DOHH2 (cell line): ENCODE data around the gene SUPT6H.

ENCODE experiments used
- EZH2phosphoT487 ChIP-seq: fragments of 200-600 bp; sonication (generic); IDR thresholded peaks from 2 replicates; pipeline ENCODE4 v1.6.1; 2017; ENCODE audit warnings: borderline replicate concordance, mild to moderate bottlenecking, antibody characterized with exemption, low read length, moderate library complexity, mixed read lengths
- TF ChIP-seq, protein P1 (sequence below): fragments of 200-600 bp; sonication (generic); IDR thresholded peaks from one replicate; pipeline ENCODE4 v1.5.1; 2014; ENCODE audit warnings: antibody characterized with exemption, mild to moderate bottlenecking, low read depth, low read length; ENCODE audit not compliant: poor library complexity, severe bottlenecking

DNA sequence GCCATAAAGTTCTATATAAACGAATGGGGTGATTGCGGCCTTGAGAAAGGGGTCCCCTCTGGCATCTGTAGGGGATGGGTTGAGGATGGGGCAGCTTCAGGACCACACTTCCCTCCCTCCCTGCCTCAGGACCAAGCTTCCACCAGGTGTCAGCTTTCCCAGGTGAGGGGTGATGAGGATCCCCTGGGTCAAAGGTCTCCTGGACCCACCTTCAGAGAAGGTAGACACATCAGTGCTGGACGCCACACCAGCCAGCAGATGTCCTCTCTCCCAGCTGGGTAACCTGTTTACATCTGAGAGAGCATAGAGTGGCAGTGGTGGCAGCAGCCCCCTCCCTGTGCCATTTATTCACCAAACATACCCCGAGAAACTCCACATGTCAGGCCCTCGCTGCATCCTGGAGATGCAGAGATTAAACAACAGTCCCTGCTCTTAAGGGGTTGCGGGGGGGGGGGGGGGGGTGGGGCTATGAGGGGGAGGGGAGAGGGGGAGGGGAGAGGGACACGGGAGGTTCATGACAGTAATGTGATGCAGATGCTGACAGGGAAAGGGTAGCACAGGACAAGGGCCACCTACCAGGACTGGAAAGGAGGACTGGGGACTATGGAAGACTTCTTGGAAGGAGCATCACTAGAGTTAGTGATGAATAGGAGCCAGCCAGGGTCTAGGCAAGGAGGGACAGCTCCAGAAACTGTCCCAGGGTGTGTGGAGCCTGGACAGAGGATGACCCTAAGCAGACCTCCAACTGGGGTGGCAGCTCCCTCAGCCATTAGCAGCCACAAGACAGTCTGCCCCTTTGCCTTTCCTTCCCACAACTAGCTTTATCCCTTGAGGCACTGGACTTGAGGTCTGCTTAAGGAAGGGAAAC lies 44.7 kb downstream of the SUPT6H start:
- TF ChIP-seq, protein P1, sequence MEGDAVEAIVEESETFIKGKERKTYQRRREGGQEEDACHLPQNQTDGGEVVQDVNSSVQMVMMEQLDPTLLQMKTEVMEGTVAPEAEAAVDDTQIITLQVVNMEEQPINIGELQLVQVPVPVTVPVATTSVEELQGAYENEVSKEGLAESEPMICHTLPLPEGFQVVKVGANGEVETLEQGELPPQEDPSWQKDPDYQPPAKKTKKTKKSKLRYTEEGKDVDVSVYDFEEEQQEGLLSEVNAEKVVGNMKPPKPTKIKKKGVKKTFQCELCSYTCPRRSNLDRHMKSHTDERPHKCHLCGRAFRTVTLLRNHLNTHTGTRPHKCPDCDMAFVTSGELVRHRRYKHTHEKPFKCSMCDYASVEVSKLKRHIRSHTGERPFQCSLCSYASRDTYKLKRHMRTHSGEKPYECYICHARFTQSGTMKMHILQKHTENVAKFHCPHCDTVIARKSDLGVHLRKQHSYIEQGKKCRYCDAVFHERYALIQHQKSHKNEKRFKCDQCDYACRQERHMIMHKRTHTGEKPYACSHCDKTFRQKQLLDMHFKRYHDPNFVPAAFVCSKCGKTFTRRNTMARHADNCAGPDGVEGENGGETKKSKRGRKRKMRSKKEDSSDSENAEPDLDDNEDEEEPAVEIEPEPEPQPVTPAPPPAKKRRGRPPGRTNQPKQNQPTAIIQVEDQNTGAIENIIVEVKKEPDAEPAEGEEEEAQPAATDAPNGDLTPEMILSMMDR, result no peak
- TF ChIP-seq EZH2phosphoT487, result no peak
